Activated CD4-positive, alpha-beta memory T cell treated with anti-CD3 and anti-CD28 coated beads for 36 hours (primary cell): ENCODE results near the gene COPS8. TPM values are rescaled to one million over a fixed set of nuclear protein-coding genes. Genes with fewer than 3 reads are reported as not detected.

Source experiments
- CTCF ChIA-PET: fragments of 350-600 bp; sonication (Branson Sonifier 250); formaldehyde crosslinking; loops from one replicate; lab custom pipeline; 2021; ENCODE audit warnings: antibody characterized with exemption, inconsistent platforms; lab: Charles Lee
- POLR2A ChIA-PET: fragments of 350-600 bp; sonication (Branson Sonifier 250); formaldehyde crosslinking; loops from one replicate; lab custom pipeline; 2021; ENCODE audit warnings: antibody characterized with exemption; lab: Charles Lee
- DNase-seq: peaks from one replicate; pipeline ENCODE4 v3.0.0-alpha.2; 2020
- H3K27ac Mint-ChIP-seq: one replicate; pipeline ENCODE4 v1.8.0; 2021; ENCODE audit warnings: mixed read lengths
- H3K27me3 Mint-ChIP-seq: one replicate; pipeline ENCODE4 v1.8.0; 2021; ENCODE audit warnings: mixed read lengths
- H3K36me3 Mint-ChIP-seq: one replicate; pipeline ENCODE4 v1.8.0; 2021; ENCODE audit warnings: mixed read lengths
- H3K4me1 Mint-ChIP-seq: one replicate; pipeline ENCODE4 v1.8.0; 2021; ENCODE audit warnings: low read depth, mixed read lengths
- H3K4me3 Mint-ChIP-seq: one replicate; pipeline ENCODE4 v1.8.0; 2021; ENCODE audit warnings: mild to moderate bottlenecking, mixed read lengths
- H3K9me3 Mint-ChIP-seq: one replicate; pipeline ENCODE4 v1.8.0; 2021; ENCODE audit warnings: mixed read lengths
- intact Hi-C: fragments of 100-400 bp; cut with micrococcal nuclease; formaldehyde crosslinking; loops from one replicate; pipeline ENCODE4 v1.15.1; 2023
- total RNA-seq, 2 experiments: library from RNA; stranded (reverse); gene quantifications; one replicate each; pipeline ENCODE4 v1.2.3, GENCODE V29; 2021

Gene COPS8
- total RNA-seq, 2 experiments from 2014 or later = 61.1 to 66.8 TPM

DNA sequence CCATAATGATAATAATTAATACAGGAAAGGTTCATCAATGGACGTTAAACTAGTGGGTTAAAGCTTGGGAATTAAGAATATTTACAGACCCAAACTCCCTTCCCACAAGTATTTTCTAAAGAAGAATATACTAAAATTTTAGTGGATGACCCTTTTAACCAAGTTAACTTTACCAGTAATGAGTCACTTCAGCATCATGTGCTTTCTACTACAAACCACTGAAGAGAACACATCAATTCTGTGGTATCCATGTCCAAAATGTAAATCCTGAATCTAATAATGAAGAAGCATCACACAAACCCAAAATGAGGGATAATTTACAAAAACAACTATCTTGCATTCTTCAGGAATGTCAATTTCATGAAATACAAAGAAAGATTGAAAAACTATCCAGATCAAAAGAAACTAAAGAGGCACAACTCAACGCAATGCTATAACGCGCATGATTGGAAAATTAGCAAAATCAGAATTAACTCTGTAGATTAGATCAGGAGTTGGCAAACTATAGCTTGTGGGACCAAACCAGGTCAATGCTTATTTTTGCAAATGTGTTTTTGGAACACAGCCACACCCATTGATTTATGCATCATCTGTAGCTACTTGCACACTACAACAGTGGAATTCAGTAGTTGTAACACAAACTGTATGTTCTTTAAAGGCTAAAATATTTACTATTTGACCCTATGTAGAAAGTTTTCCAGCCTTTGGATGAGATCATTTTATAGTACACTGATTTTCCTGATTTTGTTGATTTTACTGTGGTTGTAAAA is 27.5 kb downstream of the COPS8 start:
- intact Hi-C loops = no loop called here
- no peak for DNase-seq
- Mint-ChIP-seq H3K36me3 (peaks cover 10% of the 10 kb centered on the region), H3K4me1 (no peaks in the 10 kb centered on the region), H3K27me3 (no peaks in the 10 kb centered on the region), H3K9me3 (peaks cover 15% of the 10 kb centered on the region), H3K27ac (no peak overlapping the region), H3K4me3 (no peak overlapping the region)
- ChIA-PET POLR2A (no interaction called here), CTCF (interaction anchor here (1.4 kb wide), 1 partner anchor 20 kb away, joined by 3 read pairs; no protein-coding TSS in a partner anchor)

DNA sequence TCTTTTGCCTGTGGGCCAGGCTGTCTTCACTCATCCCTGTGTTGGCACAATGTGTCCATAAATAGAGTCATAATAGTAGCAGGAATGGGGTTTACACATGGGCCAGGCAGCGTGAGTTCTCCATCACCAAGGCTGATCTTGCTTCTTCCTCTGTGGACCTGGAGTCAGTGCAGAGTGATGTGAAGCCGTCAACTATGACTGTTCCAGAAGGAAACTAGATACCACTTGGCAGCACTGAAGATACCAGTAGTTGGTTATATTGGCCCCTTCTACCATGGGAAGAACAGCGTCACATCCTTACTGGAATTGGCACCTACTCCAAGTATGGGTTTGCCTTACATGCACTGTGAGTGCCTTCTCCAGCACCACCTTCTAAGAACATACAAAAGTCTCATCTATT is 30.2 kb downstream of the COPS8 start:
- no peaks in the 10 kb centered on the region for H3K27me3 Mint-ChIP-seq
- H3K9me3 Mint-ChIP-seq = no peaks in the 10 kb centered on the region
- POLR2A ChIA-PET = interaction anchor here (0.6 kb wide), 1 partner anchor 157 kb away, joined by 3 read pairs; no protein-coding TSS in a partner anchor
- CTCF ChIA-PET = no interaction called here
- no peaks in the 10 kb centered on the region for H3K36me3 Mint-ChIP-seq
- DNase-seq = no peak
- H3K27ac Mint-ChIP-seq = no peak overlapping the region
- no peaks in the 10 kb centered on the region for H3K4me1 Mint-ChIP-seq
- H3K4me3 Mint-ChIP-seq = no peak overlapping the region
- intact Hi-C loops = no loop called here

- Mint-ChIP-seq H3K36me3 (no peaks in the 10 kb centered on the region), H3K27me3 (no peaks in the 10 kb centered on the region), H3K4me3 (no peak overlapping the region), H3K27ac (no peak overlapping the region), H3K4me1 (no peaks in the 10 kb centered on the region), H3K9me3 (no peaks in the 10 kb centered on the region)
- ChIA-PET CTCF (no interaction called here), POLR2A (interaction anchor here (0.6 kb wide), 1 partner anchor 157 kb away, joined by 3 read pairs; no protein-coding TSS in a partner anchor)
- intact Hi-C loops = no loop called here
- no peak for DNase-seq
Measured at GRCh38 chr2:237116431-237116830, 30.7 kb downstream of the COPS8 start.

DNA sequence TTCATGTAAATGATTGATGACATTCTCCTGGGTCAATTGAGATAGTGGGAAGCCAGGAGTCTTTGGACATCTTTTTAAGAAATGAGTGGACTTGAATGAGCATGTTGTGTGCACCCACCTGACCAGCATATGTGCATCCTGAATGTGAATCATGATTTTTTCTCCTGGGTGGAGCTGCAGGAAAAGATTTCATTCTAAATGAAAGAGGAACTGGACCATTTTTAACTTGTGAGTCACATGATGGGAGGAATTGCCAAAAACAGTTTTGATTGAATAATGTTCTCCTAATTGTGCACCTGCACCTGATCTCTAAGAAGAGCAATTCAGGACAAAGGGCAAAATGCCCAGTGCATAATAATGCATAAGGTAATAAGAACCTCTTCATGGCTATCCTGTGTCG is 32.3 kb downstream of the COPS8 start:
- no peak overlapping the region for H3K27ac Mint-ChIP-seq
- H3K36me3 Mint-ChIP-seq = no peaks in the 10 kb centered on the region
- H3K27me3 Mint-ChIP-seq = no peaks in the 10 kb centered on the region
- no peak overlapping the region for H3K4me3 Mint-ChIP-seq
- peaks cover 3% of the 10 kb centered on the region for H3K4me1 Mint-ChIP-seq
- intact Hi-C loops = no loop called here
- ChIA-PET POLR2A (no interaction called here), CTCF (interaction anchor here (1.5 kb wide), 1 partner anchor 395 kb away, joined by 5 read pairs; no protein-coding TSS in a partner anchor)
- no peaks in the 10 kb centered on the region for H3K9me3 Mint-ChIP-seq
- no peak for DNase-seq

- intact Hi-C loops = no loop called here
Measured at GRCh38 chr2:237118561-237119155, 33.0 kb downstream of the COPS8 start.

DNA sequence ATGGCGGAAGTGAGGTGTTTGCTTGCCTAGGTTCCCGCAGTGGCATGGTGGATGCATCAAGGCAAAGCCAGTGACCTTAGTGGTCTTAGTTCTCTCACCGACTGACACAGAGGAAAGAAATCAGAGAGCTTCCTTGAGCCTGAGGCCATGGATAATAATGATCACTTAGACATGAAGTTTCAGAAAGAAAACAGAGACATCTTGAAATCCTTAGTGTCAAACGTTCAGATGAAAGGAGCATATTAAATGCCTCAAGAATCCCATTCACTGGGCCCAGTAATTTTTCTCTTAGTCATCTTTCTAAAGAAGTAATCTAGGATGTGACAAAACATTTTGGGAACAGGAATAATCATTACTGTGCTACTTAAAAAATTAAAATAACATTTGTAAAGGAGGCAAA is 35.2 kb downstream of the COPS8 start:
- H3K36me3 Mint-ChIP-seq = no peaks in the 10 kb centered on the region
- no peak overlapping the region for H3K4me3 Mint-ChIP-seq
- DNase-seq = no peak
- intact Hi-C loops = no loop called here
- CTCF ChIA-PET = interaction anchor here (2.1 to 3.9 kb wide), 4 partner anchors 11 to 451 kb away, joined by 5 to 27 read pairs (median 14); no protein-coding TSS in a partner anchor
- H3K27ac Mint-ChIP-seq = no peak overlapping the region
- H3K27me3 Mint-ChIP-seq = no peaks in the 10 kb centered on the region
- POLR2A ChIA-PET = no interaction called here
- H3K4me1 Mint-ChIP-seq = peaks cover 3% of the 10 kb centered on the region
- no peaks in the 10 kb centered on the region for H3K9me3 Mint-ChIP-seq

More at GRCh38 chr2:237118561-237119155, 33.0 kb downstream of the COPS8 start:
- peaks cover 3% of the 10 kb centered on the region for H3K4me1 Mint-ChIP-seq
- DNase-seq = no peak
- no peaks in the 10 kb centered on the region for H3K9me3 Mint-ChIP-seq
- H3K27me3 Mint-ChIP-seq = no peaks in the 10 kb centered on the region
- H3K4me3 Mint-ChIP-seq = no peak overlapping the region
- ChIA-PET POLR2A (no interaction called here), CTCF (interaction anchor here (1.5 kb wide), 1 partner anchor 394 kb away, joined by 5 read pairs; no protein-coding TSS in a partner anchor)
- H3K36me3 Mint-ChIP-seq = no peaks in the 10 kb centered on the region
- H3K27ac Mint-ChIP-seq = no peak overlapping the region

- Mint-ChIP-seq H3K9me3 (no peaks in the 10 kb centered on the region), H3K4me1 (peaks cover 3% of the 10 kb centered on the region), H3K36me3 (no peaks in the 10 kb centered on the region), H3K27me3 (no peaks in the 10 kb centered on the region), H3K27ac (no peak overlapping the region), H3K4me3 (no peak overlapping the region)
- POLR2A ChIA-PET = no interaction called here
- DNase-seq = no peak
- intact Hi-C loops = no loop called here
- CTCF ChIA-PET = interaction anchor here (0.9 to 3.9 kb wide), 9 partner anchors 12 to 451 kb away, joined by 4 to 27 read pairs (median 11); no protein-coding TSS in a partner anchor
Measured at GRCh38 chr2:237121321-237121720, 35.6 kb downstream of the COPS8 start.

GRCh38 chr2:237122214-237122666 is 36.6 kb downstream of the COPS8 start:
- H3K4me3 Mint-ChIP-seq = no peak overlapping the region
- intact Hi-C loops = loop anchor here (1.0 to 2.0 kb wide), 3 partner anchors 33 to 450 kb away; no protein-coding TSS in a partner anchor
- DNase-seq = peak; percentile 81
- CTCF ChIA-PET = interaction anchor here (0.6 to 3.9 kb wide), 17 partner anchors 10 to 609 kb away, joined by 3 to 27 read pairs (median 5); no protein-coding TSS in a partner anchor
- peaks cover 3% of the 10 kb centered on the region for H3K4me1 Mint-ChIP-seq
- no peaks in the 10 kb centered on the region for H3K36me3 Mint-ChIP-seq
- no peaks in the 10 kb centered on the region for H3K27me3 Mint-ChIP-seq
- POLR2A ChIA-PET = no interaction called here
- no peak overlapping the region for H3K27ac Mint-ChIP-seq
- H3K9me3 Mint-ChIP-seq = no peaks in the 10 kb centered on the region

DNA sequence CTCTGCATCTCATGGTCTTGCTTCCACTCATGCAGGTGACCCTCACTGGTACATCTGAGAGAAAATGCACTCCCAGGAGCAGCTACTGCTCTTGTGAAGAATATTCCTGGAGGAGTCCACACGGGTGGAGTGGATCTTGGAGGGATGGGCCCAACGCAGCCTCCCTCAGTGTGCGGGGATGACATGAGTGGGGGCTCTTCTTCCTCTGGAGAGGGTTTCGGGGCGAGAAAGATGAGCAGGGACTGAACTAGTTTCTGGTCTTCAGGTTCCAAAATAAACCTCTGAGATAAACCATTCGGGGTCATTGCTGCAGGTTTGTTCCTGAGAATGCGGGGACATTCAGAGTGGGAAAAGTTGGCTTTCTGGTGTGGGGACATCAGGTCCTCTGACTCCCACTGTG is 39.1 kb downstream of the COPS8 start:
- intact Hi-C loops = no loop called here
- H3K36me3 Mint-ChIP-seq = no peaks in the 10 kb centered on the region
- CTCF ChIA-PET = interaction anchor here (1.1 to 1.2 kb wide), 4 partner anchors 30 to 447 kb away, joined by 3 to 5 read pairs (median 4); no protein-coding TSS in a partner anchor

DNA sequence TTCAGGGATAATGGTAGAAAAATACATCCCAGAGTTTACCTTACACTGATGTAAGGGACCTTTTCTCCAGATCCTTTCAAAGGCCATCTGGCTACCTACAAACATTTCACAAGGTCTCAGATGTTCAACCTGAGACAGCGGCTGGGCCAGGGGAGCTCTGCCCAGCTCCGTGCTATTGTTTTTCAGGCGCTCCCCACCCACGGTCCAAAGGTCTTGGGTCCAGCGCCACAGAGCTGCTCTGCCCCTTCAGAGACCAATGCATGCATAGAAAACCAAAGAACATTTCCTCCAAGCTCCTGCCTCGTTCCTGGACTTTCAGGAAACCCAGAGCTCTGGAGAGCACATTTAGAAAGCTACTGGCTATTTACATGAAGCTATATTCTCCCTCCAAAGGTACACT is 40.3 kb downstream of the COPS8 start:
- no peaks in the 10 kb centered on the region for H3K27me3 Mint-ChIP-seq
- H3K4me3 Mint-ChIP-seq = no peak overlapping the region
- H3K36me3 Mint-ChIP-seq = no peaks in the 10 kb centered on the region
- no peaks in the 10 kb centered on the region for H3K9me3 Mint-ChIP-seq
- CTCF ChIA-PET = interaction anchor here (1.2 kb wide), 1 partner anchor 387 kb away, joined by 3 read pairs; no protein-coding TSS in a partner anchor
- peaks cover 3% of the 10 kb centered on the region for H3K4me1 Mint-ChIP-seq
- no peak overlapping the region for H3K27ac Mint-ChIP-seq
- intact Hi-C loops = no loop called here
- no peak for DNase-seq
- POLR2A ChIA-PET = no interaction called here

More for the DNA sequence above, 39.1 kb downstream of the COPS8 start:
- Mint-ChIP-seq H3K27me3 (no peaks in the 10 kb centered on the region), H3K9me3 (no peaks in the 10 kb centered on the region), H3K27ac (no peak overlapping the region), H3K4me3 (no peak overlapping the region), H3K4me1 (peaks cover 3% of the 10 kb centered on the region)
- no peak for DNase-seq
- POLR2A ChIA-PET = no interaction called here

- Mint-ChIP-seq H3K27me3 (no peaks in the 10 kb centered on the region), H3K4me1 (peaks cover 3% of the 10 kb centered on the region), H3K4me3 (no peak overlapping the region), H3K9me3 (no peaks in the 10 kb centered on the region), H3K27ac (no peak overlapping the region), H3K36me3 (no peaks in the 10 kb centered on the region)
- no peak for DNase-seq
- ChIA-PET CTCF (no interaction called here), POLR2A (no interaction called here)
- intact Hi-C loops = no loop called here
Measured at GRCh38 chr2:237126519-237127174, 41.0 kb downstream of the COPS8 start.
